KMS-11 (cell line): ENCODE data around the gene ZNF26.

Experiments used
- H2AFZ ChIP-seq: fragments of 200-600 bp; sonication (generic); 2 replicates; pipeline ENCODE4 v1.6.1; 2016; ENCODE audit warnings: antibody characterized with exemption, mixed run types, low read depth
- H3K27ac ChIP-seq: fragments of 200-600 bp; sonication (generic); 2 replicates; pipeline ENCODE4 v1.6.1; 2016; ENCODE audit warnings: mild to moderate bottlenecking, mixed run types
- H3K27me3 ChIP-seq: fragments of 200-600 bp; sonication (generic); 2 replicates; pipeline ENCODE4 v1.6.1; 2017; ENCODE audit warnings: mild to moderate bottlenecking, low read depth, mixed run types, moderate library complexity; ENCODE audit not compliant: insufficient read depth
- H3K36me3 ChIP-seq: fragments of 200-600 bp; sonication (generic); 2 replicates; pipeline ENCODE4 v1.6.1; 2017; ENCODE audit warnings: mild to moderate bottlenecking, mixed run types; ENCODE audit not compliant: insufficient read depth
- H3K4me1 ChIP-seq: fragments of 200-600 bp; sonication (generic); 2 replicates; pipeline ENCODE4 v1.6.1; 2016; ENCODE audit warnings: mild to moderate bottlenecking, low read depth, mixed run types; ENCODE audit not compliant: poor library complexity, severe bottlenecking
- H3K4me2 ChIP-seq: fragments of 200-600 bp; sonication (generic); 2 replicates; pipeline ENCODE4 v1.7.0; 2016; ENCODE audit warnings: mild to moderate bottlenecking, mixed run types
- H3K4me3 ChIP-seq: fragments of 200-600 bp; sonication (generic); IDR thresholded peaks from 2 replicates; pipeline ENCODE4 v1.6.1; 2017; ENCODE audit warnings: low read depth, low read length, mixed read lengths; ENCODE audit not compliant: insufficient read depth
- H3K79me2 ChIP-seq: fragments of 200-600 bp; sonication (generic); 2 replicates; pipeline ENCODE4 v1.6.1; 2016; ENCODE audit warnings: low read depth, mixed run types; ENCODE audit not compliant: insufficient read depth
- H3K9ac ChIP-seq: fragments of 200-600 bp; sonication (generic); 2 replicates; pipeline ENCODE4 v1.6.1; 2016; ENCODE audit warnings: mild to moderate bottlenecking, mixed run types
- H4K20me1 ChIP-seq: fragments of 200-600 bp; sonication (generic); 2 replicates; pipeline ENCODE4 v1.6.1; 2016; ENCODE audit warnings: mild to moderate bottlenecking, mixed run types; ENCODE audit not compliant: insufficient read depth
- TF ChIP-seq, protein P1 (sequence below): fragments of 200-600 bp; sonication (generic); conservative IDR thresholded peaks from 2 replicates; pipeline ENCODE4 v1.6.1; 2017; ENCODE audit warnings: low read depth, mild to moderate bottlenecking, antibody characterized with exemption, low read length, moderate library complexity, mixed read lengths

Gene ZNF26

DNA sequence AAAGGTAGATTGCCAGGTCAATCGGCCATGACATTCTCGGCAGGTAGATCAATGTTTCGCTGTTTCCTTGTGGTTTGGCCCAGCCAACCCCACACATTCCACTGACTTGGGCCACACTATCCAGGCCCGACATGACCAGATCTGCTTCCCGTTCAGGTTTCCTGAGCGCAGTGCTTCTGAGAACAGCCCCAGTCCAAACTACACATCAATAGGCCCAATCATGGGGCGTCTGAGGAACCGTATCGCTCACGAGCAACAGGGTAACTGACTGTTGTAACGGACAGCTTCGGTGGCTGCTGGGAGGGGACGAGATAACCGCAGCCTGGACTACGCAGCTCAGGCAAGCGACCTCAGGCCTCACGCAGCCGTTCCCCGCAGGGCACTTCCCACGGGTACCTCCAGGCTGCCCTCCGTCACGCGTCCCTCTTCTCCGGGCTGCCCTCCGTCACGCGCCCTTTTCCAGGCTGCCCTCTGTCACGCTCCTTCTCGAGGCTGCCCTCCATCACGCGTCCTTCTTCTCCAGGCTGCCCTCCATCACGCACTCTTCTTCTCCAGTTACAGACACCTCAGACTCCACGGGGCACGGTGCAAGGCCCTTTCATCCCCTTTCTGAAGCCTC, 44.7 kb upstream of the ZNF26 start:
- Histone ChIP-seq H3K36me3 (no peaks in the 10 kb centered on the region), H2AFZ (no peak overlapping the region), H3K9ac (no peak overlapping the region), H3K4me1 (no peaks in the 10 kb centered on the region), H3K4me2 (no peak overlapping the region), H3K27me3 (no peaks in the 10 kb centered on the region), H3K27ac (no peak overlapping the region), H3K79me2 (no peaks in the 10 kb centered on the region), H4K20me1 (no peaks in the 10 kb centered on the region), H3K4me3 (no peak overlapping the region)
- TF ChIP-seq, protein P1, sequence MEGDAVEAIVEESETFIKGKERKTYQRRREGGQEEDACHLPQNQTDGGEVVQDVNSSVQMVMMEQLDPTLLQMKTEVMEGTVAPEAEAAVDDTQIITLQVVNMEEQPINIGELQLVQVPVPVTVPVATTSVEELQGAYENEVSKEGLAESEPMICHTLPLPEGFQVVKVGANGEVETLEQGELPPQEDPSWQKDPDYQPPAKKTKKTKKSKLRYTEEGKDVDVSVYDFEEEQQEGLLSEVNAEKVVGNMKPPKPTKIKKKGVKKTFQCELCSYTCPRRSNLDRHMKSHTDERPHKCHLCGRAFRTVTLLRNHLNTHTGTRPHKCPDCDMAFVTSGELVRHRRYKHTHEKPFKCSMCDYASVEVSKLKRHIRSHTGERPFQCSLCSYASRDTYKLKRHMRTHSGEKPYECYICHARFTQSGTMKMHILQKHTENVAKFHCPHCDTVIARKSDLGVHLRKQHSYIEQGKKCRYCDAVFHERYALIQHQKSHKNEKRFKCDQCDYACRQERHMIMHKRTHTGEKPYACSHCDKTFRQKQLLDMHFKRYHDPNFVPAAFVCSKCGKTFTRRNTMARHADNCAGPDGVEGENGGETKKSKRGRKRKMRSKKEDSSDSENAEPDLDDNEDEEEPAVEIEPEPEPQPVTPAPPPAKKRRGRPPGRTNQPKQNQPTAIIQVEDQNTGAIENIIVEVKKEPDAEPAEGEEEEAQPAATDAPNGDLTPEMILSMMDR: no peak

DNA sequence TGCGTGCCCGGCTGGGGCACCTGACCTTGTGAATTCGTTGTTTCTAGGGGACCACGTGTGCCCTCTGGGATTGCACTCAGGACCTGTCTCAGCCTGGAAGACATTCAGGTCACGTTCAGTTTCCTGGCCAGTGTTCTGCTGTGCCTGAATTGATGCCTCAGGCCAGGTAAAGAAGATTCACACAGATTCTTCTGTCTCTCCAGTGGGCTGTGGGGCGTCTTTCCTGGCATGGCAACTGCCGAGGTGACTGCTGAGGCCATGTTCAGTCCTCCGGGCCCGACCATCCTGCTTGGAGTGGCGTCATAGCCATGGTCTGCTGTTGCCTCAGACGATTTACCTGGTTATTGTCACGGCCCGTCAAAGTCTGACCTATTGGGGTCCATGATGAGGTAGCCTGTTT, 43.6 kb upstream of the ZNF26 start:
- H3K4me1 ChIP-seq: no peaks in the 10 kb centered on the region
- no peaks in the 10 kb centered on the region for H3K27me3 ChIP-seq
- H3K4me2 ChIP-seq: no peak overlapping the region
- H4K20me1 ChIP-seq: no peaks in the 10 kb centered on the region
- H3K4me3 ChIP-seq: no peak overlapping the region
- no peaks in the 10 kb centered on the region for H3K36me3 ChIP-seq
- no peak overlapping the region for H3K9ac ChIP-seq
- no peaks in the 10 kb centered on the region for H3K79me2 ChIP-seq
- TF ChIP-seq, protein P1: no peak
- no peak overlapping the region for H3K27ac ChIP-seq
- H2AFZ ChIP-seq: no peak overlapping the region

DNA sequence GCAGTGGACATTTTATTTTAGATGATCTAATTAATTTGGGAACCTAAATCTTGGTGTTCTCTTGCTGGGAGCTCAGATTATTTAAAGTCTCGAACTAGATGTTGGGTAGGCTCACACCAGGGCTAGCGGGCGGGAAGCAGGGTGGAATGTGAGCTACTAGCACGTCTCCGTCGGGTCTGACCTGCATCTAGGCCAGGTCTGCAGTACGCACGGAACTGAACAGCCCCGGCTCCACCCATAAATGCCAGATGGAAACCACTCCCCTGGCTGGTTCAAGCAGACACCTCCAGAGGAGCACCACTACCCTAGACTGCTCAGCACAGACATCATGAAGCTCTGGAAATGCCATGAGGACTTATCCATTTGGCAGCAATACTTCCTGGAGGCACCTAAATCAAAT, 40.4 kb upstream of the ZNF26 start:
- Histone ChIP-seq H3K4me2 (no peak overlapping the region), H3K79me2 (no peaks in the 10 kb centered on the region), H3K27ac (no peak overlapping the region), H3K4me1 (no peaks in the 10 kb centered on the region), H3K36me3 (no peaks in the 10 kb centered on the region), H3K27me3 (no peaks in the 10 kb centered on the region), H4K20me1 (no peaks in the 10 kb centered on the region), H3K4me3 (no peak overlapping the region), H2AFZ (no peak overlapping the region), H3K9ac (no peak overlapping the region)
- TF ChIP-seq, protein P1: no peak

DNA sequence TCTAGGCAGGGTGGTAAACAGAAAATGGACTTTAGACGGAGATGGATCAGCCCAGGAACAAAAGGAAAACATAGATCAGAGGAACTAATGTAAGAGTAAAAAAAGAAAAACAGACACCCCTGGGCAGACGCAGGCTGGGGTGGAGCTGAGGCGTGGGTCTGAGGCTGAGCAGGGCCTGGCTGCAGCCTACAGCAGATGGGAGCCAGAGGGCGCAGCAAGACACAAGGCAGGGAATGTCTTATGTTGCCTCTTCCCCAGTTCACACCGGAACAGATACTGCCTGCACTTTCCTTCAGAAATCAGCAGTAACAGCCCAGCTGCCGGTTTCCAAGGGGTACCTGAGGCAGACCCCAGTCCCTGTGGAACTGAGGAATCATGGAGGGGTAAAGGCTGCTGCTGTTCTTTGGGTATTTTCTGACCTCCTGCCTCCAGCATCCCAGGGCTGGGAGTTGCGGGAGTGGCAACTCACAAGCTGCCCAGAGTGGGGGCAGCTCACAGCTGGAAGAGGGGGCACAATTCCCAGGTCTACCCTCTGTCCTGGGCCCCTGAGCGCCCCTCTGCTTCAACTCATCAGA, 39.8 kb upstream of the ZNF26 start:
- Histone ChIP-seq H3K4me1 (no peaks in the 10 kb centered on the region), H3K4me3 (no peak overlapping the region), H3K9ac (no peak overlapping the region), H4K20me1 (no peaks in the 10 kb centered on the region), H3K27ac (no peak overlapping the region), H3K79me2 (no peaks in the 10 kb centered on the region), H3K4me2 (no peak overlapping the region), H3K27me3 (no peaks in the 10 kb centered on the region), H3K36me3 (no peaks in the 10 kb centered on the region), H2AFZ (no peak overlapping the region)
- TF ChIP-seq, protein P1: no peak
